Measurements from ENCODE around the gene FAM9A. TPM values are rescaled to one million over a fixed set of nuclear protein-coding genes. Genes with fewer than 3 reads are reported as not detected.
A peak's percentile ranks its signal among the peaks of the same experiment; 100 is the strongest.
"Not testable (repeated sequence)": the region's sequence is repeated elsewhere in the genome, so short reads cannot be mapped to it uniquely, and the experiment has no call there.

Gene FAM9A
- total RNA-seq, 1 donor from 2014 or later, result not detected

DNA sequence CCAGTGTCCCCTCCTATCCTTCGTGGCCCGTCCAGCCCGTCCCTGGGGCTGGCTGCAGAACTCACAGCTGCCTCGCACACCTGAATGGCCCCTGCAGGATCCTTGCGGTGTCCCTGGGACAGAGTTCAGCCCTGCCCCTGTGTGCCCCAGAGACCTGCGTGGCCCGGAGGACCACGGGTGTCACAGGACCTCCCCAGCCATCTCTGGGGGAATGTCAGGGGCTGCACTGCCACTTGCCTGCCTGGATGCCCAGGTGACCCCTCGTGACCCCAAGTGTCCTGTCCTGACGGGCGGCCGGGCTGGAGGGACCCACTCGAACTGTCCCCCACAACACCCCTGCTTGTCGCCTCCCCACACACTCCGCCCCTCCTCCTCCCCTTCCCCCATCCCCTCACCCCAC is 832 bp downstream of the FAM9A start:
- not testable (repeated sequence) for DNase-seq

DNA sequence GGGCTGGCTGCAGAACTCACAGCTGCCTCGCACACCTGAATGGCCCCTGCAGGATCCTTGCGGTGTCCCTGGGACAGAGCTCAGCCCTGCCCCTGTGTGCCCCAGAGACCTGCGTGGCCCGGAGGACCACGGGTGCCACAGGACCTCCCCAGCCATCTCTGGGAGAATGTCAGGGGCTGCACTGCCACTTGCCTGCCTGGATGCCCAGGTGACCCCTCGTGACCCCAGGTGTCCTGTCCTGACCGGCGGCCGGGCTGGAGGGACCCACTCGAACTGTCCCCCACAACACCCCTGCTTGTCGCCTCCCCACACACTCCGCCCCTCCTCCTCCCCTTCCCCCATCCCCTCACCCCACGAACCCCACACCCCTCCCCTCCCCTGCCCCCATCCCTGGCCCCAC is 1.9 kb downstream of the FAM9A start:
- not testable (repeated sequence) for DNase-seq

DNA sequence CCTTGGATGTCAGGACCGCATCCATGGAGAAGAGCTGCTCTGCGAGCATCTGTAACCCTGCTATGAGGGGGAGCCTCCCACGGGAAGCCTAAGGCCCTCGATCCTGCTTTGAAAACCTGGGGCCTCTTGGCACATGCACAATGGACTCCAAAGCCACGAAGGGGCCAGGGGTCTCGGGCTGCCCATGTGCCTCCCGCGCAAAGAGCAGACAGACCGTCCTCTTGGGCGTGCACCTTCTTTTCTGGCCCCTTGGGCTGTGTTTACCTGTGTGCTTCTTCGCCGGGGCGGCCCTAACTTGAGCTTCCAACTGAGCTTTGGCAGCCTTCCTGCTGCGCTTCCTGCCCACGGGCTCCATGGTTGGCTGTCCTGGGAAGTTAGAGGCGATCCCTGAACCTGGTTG is 2.5 kb downstream of the FAM9A start:
- not testable (repeated sequence) for DNase-seq

DNA sequence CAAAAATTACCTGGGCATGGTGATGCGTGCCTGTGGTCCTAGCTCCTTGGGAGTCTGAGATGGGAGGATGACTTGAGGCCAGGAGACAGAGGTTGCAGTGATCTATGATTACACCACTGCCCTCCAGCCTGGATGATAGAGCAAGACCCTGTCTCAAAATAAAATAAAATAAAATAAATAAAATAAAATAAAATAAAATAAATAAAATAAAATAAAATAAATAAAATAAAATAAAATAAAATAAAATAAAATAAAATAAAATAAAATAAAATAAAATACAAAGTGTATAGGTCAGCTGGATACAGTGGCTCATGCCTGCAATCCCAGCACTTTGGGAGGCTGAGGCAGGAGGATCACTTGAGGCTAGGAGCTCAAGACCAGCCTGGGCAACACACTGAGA is 14.1 kb downstream of the FAM9A start:
- not testable (repeated sequence) for DNase-seq

DNA sequence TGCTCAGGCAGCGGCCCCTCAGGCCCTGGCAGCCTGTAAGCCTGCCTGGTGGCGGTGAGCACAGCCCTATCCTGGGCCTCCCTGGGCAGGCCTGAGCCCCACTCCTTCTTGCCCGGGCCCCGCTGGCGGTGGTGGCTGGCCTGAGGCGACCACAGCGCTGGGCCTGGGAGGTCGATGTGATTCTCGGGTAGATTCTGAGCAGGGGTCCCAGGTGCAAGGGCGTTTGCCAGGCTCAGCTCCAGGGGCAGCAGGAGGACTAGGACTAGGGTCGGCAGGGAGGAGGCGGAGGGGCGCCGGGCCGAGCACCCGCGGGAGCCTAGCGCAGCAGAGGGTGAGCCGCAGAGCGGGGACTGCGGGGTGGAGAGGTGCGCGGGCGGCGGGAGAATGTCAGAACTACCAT is 17.0 kb downstream of the FAM9A start:
- DNase-seq, result no peak

DNA sequence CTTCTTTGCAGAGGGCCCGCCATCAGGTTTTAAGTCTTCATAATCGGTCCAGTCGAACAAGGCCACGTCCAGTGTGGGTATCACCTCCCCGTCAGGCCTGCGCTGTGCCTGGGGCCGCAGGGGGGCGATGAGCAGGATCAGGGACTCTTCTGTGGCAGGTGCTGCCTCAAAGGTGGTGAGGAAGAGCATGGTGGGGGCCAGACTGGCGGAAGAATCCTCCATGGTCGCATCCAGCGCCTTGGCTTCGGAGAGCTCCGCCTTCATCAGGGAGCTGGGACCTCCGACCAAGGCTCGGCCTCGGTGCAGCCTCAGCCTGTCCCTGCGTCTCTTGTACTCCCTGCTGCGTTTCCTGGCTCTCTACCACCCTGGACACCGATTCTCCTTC is 17.5 kb downstream of the FAM9A start:
- no peak for DNase-seq

DNA sequence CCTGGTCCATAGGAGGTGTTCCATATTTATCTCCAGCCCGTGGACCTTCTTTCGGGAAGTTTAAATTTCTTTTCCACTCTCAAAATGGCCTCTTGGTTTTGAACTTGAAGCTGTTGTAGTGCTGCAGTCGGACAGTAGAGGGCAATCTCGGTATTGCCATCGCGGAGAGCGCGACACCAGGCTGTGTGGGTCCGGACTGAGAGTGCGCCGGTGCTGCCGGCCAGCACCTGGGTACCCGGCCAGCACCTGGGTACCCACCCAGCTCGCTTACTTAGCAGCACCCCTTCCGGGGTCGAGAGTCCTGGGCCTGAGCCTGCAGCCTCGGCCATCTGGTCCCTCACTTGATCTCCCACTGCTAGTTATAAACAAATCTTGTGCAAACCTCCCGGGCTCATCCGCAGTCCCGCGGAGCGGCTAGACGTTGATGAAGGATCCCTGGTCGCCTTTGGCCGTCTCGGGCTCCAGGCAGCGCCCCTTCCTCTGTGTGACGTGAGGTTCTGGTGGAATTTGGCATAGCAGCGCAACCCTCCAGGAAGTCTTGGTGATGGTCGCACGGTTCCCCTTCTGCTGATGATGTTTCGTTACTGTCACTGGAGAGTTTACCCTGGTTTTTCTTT is 18.0 kb downstream of the FAM9A start:
- DNase-seq, result peak; percentile 45

DNA sequence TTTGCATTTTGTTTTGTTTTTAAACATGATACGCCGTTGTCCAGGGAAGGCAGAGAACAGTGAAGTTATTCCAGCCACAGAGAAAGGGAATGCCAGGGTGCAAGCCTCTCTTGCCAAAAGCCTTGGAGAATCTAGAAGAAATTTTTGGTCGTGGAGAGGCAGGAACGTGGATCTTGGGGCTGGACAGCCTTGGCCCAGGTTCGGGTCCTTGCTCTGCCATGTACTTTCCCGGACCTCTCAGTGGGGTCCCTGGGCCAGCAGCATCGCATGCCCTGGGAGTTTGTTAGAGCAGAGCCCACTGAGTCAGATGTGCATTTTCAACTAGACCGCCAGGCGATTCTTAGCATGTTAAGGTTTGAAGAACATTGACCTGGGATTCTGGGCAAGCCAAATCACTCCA is 18.6 kb downstream of the FAM9A start:
- DNase-seq, result peak; percentile 0

DNA sequence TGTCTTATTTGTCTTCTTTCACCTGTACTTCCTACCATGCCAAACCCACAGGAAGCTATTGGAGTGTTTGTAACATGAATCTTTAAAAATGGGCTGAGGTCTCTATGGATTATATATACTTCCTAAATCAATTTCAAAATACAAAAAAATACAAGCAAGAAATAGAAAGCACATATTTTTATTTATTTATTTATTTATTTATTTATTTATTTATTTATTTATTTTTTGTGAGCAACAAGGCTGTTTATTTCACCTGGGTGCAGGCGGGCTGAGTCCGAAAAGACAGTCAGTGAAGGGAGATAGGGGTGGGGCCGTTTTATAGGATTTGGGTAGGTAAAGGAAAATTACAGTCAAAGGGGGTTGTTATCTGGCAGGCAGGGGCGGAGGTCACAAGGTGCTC is 19.3 kb downstream of the FAM9A start:
- not testable (repeated sequence) for DNase-seq

DNA sequence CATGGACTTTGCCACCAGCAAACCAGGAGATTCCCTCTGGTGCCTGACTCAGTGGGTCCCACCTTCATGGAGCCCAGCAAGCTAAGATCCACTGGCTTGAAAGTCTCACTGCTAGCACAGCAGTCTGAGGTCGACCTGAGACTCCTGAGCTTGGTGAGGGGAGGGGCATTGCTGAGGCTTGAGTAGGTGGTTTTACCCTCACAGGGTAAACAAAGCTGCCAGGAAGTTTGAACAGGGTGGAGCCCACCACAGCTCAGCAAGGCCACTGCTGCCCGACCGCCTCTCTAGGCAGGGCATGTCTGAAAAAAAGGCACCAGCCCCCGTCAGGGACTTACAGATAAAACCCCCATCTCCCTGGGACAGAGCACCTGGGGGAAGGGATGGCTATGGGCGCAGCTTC is 28.1 kb downstream of the FAM9A start:
- DNase-seq, result no peak

DNA sequence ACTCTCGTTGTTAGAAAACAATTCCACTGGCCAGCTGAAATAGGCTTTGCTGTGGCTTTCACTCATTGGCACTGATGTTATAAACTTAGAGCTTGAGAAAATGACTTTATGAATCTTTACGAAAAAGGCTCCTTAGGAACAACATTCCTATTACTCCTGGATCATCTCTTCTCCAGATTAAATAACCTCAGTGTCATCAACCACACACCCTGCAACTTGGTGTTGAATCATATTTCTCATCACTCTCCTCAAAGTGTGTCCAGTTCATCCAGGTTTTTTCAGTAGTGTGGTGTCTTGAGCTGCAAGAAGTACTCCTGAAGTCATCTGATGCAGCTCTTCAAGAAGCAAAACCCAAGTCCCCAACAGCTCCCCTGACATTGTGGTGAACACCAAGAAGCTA is 41.2 kb downstream of the FAM9A start:
- DNase-seq, result no peak

DNA sequence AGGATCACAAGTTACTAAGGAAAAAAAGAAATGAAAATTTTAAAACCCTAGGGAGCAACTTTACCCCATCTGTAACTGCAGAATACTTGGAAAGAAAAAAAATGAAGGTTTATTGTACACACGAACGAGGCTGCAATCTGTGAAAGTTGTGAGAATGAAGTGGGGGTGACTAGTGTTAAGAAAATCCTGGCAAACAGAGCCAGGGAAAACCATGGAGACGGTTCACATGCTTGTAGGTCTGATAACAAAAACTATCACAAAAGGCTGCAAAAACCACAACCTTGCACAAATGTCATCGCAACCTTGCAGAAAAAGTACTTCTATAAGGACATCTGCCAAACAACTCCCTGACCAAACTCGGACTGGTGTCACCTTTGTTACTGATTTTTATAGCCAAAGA is 42.5 kb downstream of the FAM9A start:
- DNase-seq, result not testable (repeated sequence)

DNA sequence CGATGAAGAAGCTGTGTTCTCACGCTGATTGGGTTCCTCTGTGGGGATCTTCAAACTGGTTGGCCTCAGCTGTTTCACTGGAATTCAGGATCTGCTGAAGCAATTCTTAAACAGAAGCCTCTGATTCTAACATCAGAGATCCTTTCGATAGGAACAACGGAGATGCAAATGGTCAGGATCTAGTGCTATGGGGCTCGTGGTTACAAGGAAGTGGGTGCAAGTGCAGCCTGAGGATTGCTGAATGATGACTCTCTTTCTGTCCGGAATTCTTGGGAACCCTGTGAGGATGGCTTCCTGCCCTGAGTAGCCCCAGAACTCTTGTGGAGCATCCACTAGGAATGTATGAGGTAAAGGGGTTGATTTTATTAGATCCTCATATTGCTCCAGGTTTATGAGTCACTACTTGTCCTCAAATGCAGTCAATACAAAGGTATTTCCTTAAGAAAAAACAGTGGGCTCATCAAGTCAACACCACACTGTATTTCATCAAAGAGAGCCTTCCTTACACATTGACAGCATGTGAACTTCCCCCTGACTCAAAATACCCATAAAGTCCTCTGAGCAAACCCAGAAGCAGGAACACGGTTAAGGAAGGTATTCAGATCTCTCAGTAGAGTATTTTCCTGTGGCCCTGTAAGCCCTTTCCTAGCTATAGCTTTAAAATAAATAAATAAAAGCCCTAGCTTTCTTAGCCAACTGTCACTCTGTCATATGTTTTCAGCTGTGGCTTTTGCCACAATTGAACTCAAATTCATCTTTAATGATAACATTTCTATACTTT is 43.4 kb downstream of the FAM9A start:
- not testable (repeated sequence) for DNase-seq

DNA sequence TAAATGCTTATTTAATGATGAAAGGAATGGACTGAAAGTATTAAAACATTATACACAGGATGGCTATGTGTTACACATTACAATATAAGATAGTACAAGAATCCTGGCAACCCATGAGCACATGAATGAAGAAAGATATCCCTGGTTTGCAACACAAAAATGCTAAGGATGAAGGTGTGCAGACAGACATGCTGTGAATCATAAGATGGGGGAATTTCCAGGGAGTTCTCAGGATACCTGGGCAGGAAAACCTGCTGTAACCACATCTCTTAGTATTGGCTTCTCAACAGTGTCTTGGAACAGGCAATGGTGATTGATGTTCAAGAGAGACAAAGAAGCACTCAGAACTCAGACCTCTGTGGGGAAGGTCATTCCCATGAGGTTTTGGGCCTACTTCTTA is 45.4 kb downstream of the FAM9A start:
- DNase-seq, result no peak

DNA sequence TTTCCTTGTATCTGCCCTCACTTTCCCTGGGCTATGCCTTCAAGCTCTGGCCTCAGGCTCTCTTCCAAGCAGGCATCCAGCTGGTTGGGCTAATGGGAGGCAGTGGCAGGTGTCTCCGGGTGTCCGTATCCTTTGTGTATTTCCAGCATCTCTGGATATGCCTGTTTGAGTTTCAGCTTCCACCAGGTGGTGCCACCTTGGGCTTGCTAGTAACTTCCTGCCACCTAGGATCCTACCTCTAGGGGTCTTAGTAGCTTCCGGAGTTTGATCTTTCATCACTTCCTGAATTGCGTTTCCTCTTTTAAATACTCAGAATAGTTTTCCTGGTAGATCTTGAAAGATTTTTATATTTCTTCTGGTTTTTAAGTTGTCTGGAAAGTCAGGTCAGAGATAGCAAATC is 46.1 kb downstream of the FAM9A start:
- no peak for DNase-seq

DNA sequence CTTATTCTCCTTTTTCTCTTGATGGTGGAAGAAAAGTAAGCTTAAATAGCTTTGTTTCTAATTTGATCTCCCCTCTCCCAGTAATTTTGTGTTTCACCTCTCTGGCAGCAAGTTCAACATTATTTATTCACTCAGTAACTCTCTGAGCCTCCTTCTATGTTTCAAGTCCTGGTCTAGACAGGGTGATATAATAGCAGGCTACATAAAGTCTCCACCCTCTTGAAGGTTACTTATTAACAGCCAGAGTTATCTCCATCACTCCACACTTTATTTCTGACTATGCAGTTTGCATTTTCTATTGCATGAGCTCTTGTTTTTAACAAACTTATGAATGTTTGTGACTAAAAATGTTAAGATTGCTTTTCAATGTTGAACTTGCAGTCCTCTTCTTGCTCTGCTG is 51.5 kb downstream of the FAM9A start:
- no peak for DNase-seq

DNA sequence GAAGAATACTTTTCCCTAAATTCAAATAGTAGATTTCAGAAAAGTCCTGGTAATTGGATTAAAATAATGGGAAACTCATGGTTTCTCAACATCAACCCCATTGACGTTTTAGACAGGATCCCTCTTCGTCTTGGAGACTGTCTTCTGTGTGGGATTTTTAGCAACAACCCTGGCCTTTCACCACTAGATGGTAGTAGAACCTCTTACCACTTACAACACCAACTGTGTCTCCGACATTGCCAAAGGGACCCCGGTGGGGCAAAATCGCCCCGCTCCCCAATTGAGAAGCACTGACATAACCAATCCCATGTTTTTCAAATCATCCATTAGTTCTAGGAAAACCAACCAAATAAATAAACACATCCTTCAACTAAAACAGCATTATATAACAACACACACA is 52.3 kb downstream of the FAM9A start:
- peak; percentile 44 for DNase-seq

DNA sequence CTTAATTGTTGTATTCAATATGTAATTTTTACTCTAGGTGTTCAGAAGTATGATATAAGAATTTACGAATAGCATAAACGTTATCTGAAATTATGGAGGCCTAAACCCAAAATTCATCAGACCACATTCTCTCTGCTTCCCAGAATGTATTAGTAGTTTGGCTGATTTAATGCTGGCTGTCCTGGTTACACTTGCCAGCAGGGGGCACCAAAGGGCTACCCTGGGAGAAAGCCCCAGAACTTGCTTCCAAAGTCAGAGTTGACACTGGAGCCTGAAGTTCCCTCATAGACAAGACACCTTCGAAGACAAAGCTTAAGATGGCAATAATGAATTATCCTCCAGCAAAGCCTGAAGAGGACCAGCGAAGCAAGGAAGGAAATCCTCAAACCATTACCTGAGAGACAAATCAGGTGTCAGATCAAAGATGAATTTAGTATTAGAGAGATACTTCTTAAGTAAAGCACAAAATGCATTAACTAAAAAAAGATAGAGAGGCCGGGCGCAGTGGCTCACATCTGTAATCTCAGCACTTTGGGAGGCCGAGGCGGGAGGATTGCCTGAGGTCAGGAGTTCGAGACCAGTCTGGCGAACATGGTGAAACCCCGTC is 58.0 kb downstream of the FAM9A start:
- DNase-seq, result peak; percentile 55

DNA sequence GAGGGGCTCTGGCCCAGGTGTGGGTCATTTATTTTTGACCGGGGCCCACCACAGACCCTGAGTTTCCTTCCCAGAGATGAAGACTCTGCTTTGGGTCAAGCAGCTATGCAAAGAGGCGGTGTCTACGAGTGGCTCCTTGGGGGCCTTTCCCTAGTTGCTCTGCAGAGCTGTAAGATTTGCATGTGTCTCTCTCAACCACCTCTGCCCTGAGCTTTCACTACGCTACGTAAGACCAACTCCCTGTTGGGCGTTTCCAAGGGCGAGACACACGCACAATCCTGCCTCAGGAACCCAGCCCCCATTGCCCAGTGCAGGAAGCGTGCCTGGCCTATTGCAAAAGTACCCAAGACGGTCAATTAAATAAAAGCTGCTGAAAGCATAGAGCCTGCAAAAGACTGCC is 59.2 kb downstream of the FAM9A start:
- DNase-seq, result no peak

Other genes with a start within 250 kb of the FAM9A start
- gene ANOS1, start 69.2 kb downstream of the FAM9A start, total RNA-seq, result 0.17 and 0.47 TPM in 2 replicates
- gene FAM9B, start 232.7 kb upstream of the FAM9A start, total RNA-seq, result not detected in 2 replicates